ENCODE measurements around the gene CCDC186. TPM values are rescaled to one million over a fixed set of nuclear protein-coding genes. Genes with fewer than 3 reads are reported as not detected.

CCDC186 gene
- total RNA-seq, 1 donor from 2014 or later: 35.0 TPM

GRCh38 chr10:114115661-114116445 is 58.1 kb downstream of the CCDC186 start:
- no peak for DNase-seq (ENCODE audit: low read depth)

- DNase-seq (ENCODE audit: low read depth): no peak
Measured at GRCh38 chr10:114110174-114110972, 63.6 kb downstream of the CCDC186 start.

GRCh38 chr10:114103284-114103683 is 70.7 kb downstream of the CCDC186 start:
- peak; percentile 72 for DNase-seq (ENCODE audit: low read depth)

GRCh38 chr10:114102256-114102655 is 71.7 kb downstream of the CCDC186 start:
- DNase-seq (ENCODE audit: low read depth): no peak

GRCh38 chr10:114100848-114101741 is 72.9 kb downstream of the CCDC186 start:
- peak; percentile 70 for DNase-seq (ENCODE audit: low read depth)

GRCh38 chr10:114096864-114097263 is 77.1 kb downstream of the CCDC186 start:
- no peak for DNase-seq (ENCODE audit: low read depth)

GRCh38 chr10:114095559-114096337 is 78.3 kb downstream of the CCDC186 start:
- peak; percentile 18 for DNase-seq (ENCODE audit: low read depth)

- no peak for DNase-seq (ENCODE audit: low read depth)
Measured at GRCh38 chr10:114094795-114095194, 79.2 kb downstream of the CCDC186 start.

- DNase-seq (ENCODE audit: low read depth): no peak
Measured at GRCh38 chr10:114087655-114088054, 86.3 kb downstream of the CCDC186 start.

- DNase-seq (ENCODE audit: low read depth): no peak
Measured at GRCh38 chr10:114087255-114087654, 86.7 kb downstream of the CCDC186 start.

GRCh38 chr10:114084215-114084614 is 89.8 kb downstream of the CCDC186 start:
- DNase-seq (ENCODE audit: low read depth): no peak

- DNase-seq (ENCODE audit: low read depth): no peak
Measured at GRCh38 chr10:114083040-114083439, 91.0 kb downstream of the CCDC186 start.

GRCh38 chr10:114081911-114082583 is 92.0 kb downstream of the CCDC186 start:
- no peak for DNase-seq (ENCODE audit: low read depth)

GRCh38 chr10:114079421-114079820 is 94.6 kb downstream of the CCDC186 start:
- DNase-seq (ENCODE audit: low read depth): no peak

- DNase-seq (ENCODE audit: low read depth): no peak
Measured at GRCh38 chr10:114078346-114078745, 95.7 kb downstream of the CCDC186 start.

GRCh38 chr10:114077815-114078219 is 96.2 kb downstream of the CCDC186 start:
- no peak for DNase-seq (ENCODE audit: low read depth)

GRCh38 chr10:114077347-114077746 is 96.7 kb downstream of the CCDC186 start:
- DNase-seq (ENCODE audit: low read depth): no peak

GRCh38 chr10:114075093-114075492 is 98.9 kb downstream of the CCDC186 start:
- DNase-seq (ENCODE audit: low read depth): no peak

GRCh38 chr10:114073395-114074186 is 100.4 kb downstream of the CCDC186 start:
- DNase-seq (ENCODE audit: low read depth): no peak
